SK-N-SH treated with all-trans-retinoic acid at 6 μM for 48 hours (cell line): Measurements from ENCODE around the gene RPS6KA2.

Experiments used
- ATAC-seq: fragments of 200-7000 bp; cut with Tn5 transposase; 3 replicates; pipeline ENCODE4 v1.9.1; 2020; ENCODE audit warnings: mild to moderate bottlenecking, moderate library complexity
- ARNTL ChIP-seq: fragments of 450-650 bp; formaldehyde crosslinking; IDR thresholded peaks from 2 replicates; pipeline ENCODE4 v1.5.0; 2020; ENCODE audit warnings: low read depth, mild to moderate bottlenecking, moderate library complexity, borderline replicate concordance
- CSDC2 ChIP-seq: fragments of 250-450 bp; sonication (Bioruptor Pico); IDR thresholded peaks from 2 replicates; pipeline ENCODE4 v1.5.0; 2020; ENCODE audit warnings: mild to moderate bottlenecking, moderate library complexity
- ESRRG ChIP-seq: fragments of 250-450 bp; sonication (Bioruptor Pico); IDR thresholded peaks from 2 replicates; pipeline ENCODE4 v1.6.1; 2021; ENCODE audit warnings: mild to moderate bottlenecking
- GLIS3 ChIP-seq: fragments of 250-450 bp; sonication (Bioruptor Pico); IDR thresholded peaks from 2 replicates; pipeline ENCODE4 v1.5.0; 2020; ENCODE audit warnings: mild to moderate bottlenecking, moderate library complexity
- ISL1 ChIP-seq: fragments of 250-450 bp; sonication (Bioruptor Pico); IDR thresholded peaks from 2 replicates; pipeline ENCODE4 v2.1.2; 2022; ENCODE audit warnings: mild to moderate bottlenecking, moderate library complexity
- OSR1 ChIP-seq: fragments of 250-450 bp; sonication (Bioruptor Pico); IDR thresholded peaks from 2 replicates; pipeline ENCODE4 v1.8.0; 2022; ENCODE audit warnings: moderate library complexity, mild to moderate bottlenecking, inconsistent platforms
- PPARA ChIP-seq: fragments of 250-450 bp; sonication (Bioruptor Pico); IDR thresholded peaks from 2 replicates; pipeline ENCODE4 v1.5.0; 2020; ENCODE audit warnings: mild to moderate bottlenecking, borderline replicate concordance
- RARB ChIP-seq: fragments of 250-450 bp; sonication (Bioruptor Pico); IDR thresholded peaks from 2 replicates; pipeline ENCODE4 v1.8.0; 2021; ENCODE audit warnings: mild to moderate bottlenecking, moderate library complexity
- SNAI2 ChIP-seq: fragments of 250-450 bp; sonication (Bioruptor Pico); IDR thresholded peaks from 2 replicates; pipeline ENCODE4 v1.5.0; 2020; ENCODE audit warnings: mild to moderate bottlenecking, moderate library complexity
- TCF4 ChIP-seq: fragments of 250-450 bp; sonication (Bioruptor Pico); IDR thresholded peaks from 2 replicates; pipeline ENCODE4 v1.8.0; 2021; ENCODE audit warnings: mild to moderate bottlenecking, moderate library complexity, borderline replicate concordance
- TOX ChIP-seq: fragments of 250-450 bp; sonication (Bioruptor Pico); IDR thresholded peaks from 2 replicates; pipeline ENCODE4 v1.8.0; 2021; ENCODE audit warnings: mild to moderate bottlenecking, moderate library complexity, borderline replicate concordance
- ZC3H10 ChIP-seq: fragments of 250-450 bp; sonication (Bioruptor Pico); IDR thresholded peaks from 2 replicates; pipeline ENCODE4 v1.5.1; 2021; ENCODE audit warnings: mild to moderate bottlenecking, moderate library complexity
- ZFP3 ChIP-seq: fragments of 250-450 bp; sonication (Bioruptor Pico); IDR thresholded peaks from 2 replicates; pipeline ENCODE4 v1.5.0; 2020; ENCODE audit warnings: mild to moderate bottlenecking, moderate library complexity
- ZFP30 ChIP-seq: fragments of 450-650 bp; formaldehyde crosslinking; IDR thresholded peaks from 2 replicates; pipeline ENCODE4 v1.5.0; 2022; ENCODE audit warnings: mild to moderate bottlenecking, moderate library complexity
- ZNF565 ChIP-seq: fragments of 450-650 bp; formaldehyde crosslinking; conservative IDR thresholded peaks from 2 replicates; pipeline ENCODE4 v1.5.0; 2020; ENCODE audit warnings: low read depth, mild to moderate bottlenecking, moderate library complexity
- ZNF70 ChIP-seq: fragments of 450-650 bp; formaldehyde crosslinking; IDR thresholded peaks from 2 replicates; pipeline ENCODE4 v1.5.0; 2020; ENCODE audit warnings: mild to moderate bottlenecking, moderate library complexity
- ZNF8 ChIP-seq: fragments of 450-650 bp; formaldehyde crosslinking; IDR thresholded peaks from 2 replicates; pipeline ENCODE4 v1.5.0; 2020; ENCODE audit warnings: mild to moderate bottlenecking, moderate library complexity
- TF ChIP-seq, protein P1 (sequence below): fragments of 250-450 bp; sonication (Bioruptor Pico); IDR thresholded peaks from 2 replicates; pipeline ENCODE4 v1.5.1; 2020; ENCODE audit warnings: low read depth, mild to moderate bottlenecking, moderate library complexity
- TF ChIP-seq, protein P2 (sequence below): fragments of 250-450 bp; sonication (Bioruptor Pico); IDR thresholded peaks from 2 replicates; pipeline ENCODE4 v1.5.0; 2020; ENCODE audit warnings: mild to moderate bottlenecking, moderate library complexity
- TF ChIP-seq, protein P3 (sequence below): fragments of 250-450 bp; sonication (Bioruptor Pico); IDR thresholded peaks from 2 replicates; pipeline ENCODE4 v1.8.0; 2020; ENCODE audit warnings: mild to moderate bottlenecking, moderate library complexity, borderline replicate concordance
- TF ChIP-seq, protein P4 (sequence below): fragments of 250-450 bp; sonication (Bioruptor Pico); IDR thresholded peaks from 2 replicates; pipeline ENCODE4 v1.8.0; 2021; ENCODE audit warnings: low read depth, mild to moderate bottlenecking, moderate library complexity, borderline replicate concordance

Gene RPS6KA2

DNA sequence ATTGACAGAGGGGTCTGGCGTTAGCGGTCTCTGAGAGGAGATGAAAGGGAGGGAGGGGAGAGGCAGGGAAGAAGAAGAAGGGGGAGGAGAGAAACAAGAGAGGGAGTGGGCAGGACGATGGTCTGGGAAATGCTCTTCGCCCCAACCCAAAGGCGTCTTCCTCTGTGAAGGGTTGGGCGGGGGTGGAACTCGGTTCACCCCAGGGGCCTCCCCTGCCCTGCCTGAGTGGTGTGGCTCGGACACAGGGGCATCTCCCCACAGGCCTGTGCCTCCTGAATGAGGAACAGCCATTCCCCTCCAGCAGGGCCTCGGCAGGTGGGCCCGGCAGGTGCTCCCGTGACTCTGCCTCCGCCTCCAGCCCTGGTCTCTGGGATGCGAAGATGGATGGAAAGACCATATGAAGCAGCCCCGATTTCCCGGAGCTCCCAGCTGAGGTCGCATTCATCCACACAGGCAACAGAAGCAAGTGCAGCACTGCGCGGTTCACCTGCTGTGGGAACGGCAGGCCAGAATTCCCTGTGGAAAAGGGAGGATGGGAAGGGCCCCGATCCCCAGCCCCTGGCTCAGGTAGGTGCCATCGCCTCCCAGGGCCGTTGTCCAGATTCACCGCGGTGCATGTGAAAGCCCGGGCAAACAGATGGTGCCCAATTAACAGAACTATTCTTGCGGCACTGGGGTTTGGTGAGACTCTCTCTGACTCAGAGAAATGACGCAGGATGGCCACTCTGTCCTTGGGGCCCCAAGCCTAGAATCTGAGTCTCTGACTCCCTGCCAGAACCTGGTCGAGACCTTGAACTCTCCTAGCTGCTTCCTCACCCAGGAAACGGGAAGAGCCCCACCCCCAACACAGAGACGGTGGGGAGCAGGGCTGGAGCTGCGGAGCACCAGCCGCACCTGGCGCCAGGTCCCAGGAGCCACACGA, 29.4 kb upstream of the RPS6KA2 start:
- TF ChIP-seq PPARA (CRISPR knock-in tag) (no peak), ESRRG (no peak), GLIS3 (CRISPR knock-in tag) (no peak), ZNF565 (no peak), RARB (CRISPR knock-in tag) (no peak), OSR1 (CRISPR knock-in tag) (no peak), ARNTL (CRISPR knock-in tag) (no peak), TOX (CRISPR knock-in tag) (no peak)
- TF ChIP-seq, protein P1, sequence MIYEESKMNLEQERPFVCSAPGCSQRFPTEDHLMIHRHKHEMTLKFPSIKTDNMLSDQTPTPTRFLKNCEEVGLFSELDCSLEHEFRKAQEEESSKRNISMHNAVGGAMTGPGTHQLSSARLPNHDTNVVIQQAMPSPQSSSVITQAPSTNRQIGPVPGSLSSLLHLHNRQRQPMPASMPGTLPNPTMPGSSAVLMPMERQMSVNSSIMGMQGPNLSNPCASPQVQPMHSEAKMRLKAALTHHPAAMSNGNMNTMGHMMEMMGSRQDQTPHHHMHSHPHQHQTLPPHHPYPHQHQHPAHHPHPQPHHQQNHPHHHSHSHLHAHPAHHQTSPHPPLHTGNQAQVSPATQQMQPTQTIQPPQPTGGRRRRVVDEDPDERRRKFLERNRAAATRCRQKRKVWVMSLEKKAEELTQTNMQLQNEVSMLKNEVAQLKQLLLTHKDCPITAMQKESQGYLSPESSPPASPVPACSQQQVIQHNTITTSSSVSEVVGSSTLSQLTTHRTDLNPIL (CRISPR knock-in tag) = no peak
- no peak for ATAC-seq

DNA sequence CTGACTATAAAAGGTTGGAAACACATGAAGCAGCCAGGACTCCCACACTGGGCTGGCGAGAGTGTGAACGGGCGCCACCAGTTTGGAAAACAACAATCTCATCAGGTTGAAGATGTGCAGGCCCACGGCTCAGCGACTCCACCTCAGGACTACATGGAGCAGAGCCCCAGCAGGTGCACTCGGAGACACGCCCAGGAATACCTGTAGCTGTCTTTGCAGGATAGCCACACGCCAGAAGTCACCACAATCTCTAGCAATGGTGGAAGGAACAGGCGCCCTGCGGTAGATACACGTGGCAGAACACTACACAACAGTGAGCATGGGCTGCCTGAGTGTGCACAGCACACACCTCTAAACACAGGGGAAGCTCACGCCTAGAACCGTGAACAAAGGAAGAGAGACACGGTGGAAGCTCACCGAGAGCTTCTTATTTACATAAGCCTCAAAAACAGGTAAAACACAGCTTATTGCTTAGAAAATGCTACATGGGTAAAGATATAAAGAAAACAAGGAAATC, 28.7 kb upstream of the RPS6KA2 start:
- TF ChIP-seq ZNF70 (CRISPR knock-in tag) (no peak), ISL1 (CRISPR knock-in tag) (no peak), ZNF565 (no peak), ZFP30 (CRISPR knock-in tag) (no peak), TCF4 (no peak), ZC3H10 (CRISPR knock-in tag) (no peak), GLIS3 (CRISPR knock-in tag) (no peak), OSR1 (CRISPR knock-in tag) (no peak), ARNTL (CRISPR knock-in tag) (no peak), RARB (CRISPR knock-in tag) (no peak), ZNF8 (CRISPR knock-in tag) (no peak), SNAI2 (CRISPR knock-in tag) (no peak), ZFP3 (CRISPR knock-in tag) (no peak)
- TF ChIP-seq, protein P2, sequence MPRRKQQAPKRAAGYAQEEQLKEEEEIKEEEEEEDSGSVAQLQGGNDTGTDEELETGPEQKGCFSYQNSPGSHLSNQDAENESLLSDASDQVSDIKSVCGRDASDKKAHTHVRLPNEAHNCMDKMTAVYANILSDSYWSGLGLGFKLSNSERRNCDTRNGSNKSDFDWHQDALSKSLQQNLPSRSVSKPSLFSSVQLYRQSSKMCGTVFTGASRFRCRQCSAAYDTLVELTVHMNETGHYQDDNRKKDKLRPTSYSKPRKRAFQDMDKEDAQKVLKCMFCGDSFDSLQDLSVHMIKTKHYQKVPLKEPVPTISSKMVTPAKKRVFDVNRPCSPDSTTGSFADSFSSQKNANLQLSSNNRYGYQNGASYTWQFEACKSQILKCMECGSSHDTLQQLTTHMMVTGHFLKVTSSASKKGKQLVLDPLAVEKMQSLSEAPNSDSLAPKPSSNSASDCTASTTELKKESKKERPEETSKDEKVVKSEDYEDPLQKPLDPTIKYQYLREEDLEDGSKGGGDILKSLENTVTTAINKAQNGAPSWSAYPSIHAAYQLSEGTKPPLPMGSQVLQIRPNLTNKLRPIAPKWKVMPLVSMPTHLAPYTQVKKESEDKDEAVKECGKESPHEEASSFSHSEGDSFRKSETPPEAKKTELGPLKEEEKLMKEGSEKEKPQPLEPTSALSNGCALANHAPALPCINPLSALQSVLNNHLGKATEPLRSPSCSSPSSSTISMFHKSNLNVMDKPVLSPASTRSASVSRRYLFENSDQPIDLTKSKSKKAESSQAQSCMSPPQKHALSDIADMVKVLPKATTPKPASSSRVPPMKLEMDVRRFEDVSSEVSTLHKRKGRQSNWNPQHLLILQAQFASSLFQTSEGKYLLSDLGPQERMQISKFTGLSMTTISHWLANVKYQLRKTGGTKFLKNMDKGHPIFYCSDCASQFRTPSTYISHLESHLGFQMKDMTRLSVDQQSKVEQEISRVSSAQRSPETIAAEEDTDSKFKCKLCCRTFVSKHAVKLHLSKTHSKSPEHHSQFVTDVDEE (CRISPR knock-in tag) = no peak
- TF ChIP-seq, protein P3, sequence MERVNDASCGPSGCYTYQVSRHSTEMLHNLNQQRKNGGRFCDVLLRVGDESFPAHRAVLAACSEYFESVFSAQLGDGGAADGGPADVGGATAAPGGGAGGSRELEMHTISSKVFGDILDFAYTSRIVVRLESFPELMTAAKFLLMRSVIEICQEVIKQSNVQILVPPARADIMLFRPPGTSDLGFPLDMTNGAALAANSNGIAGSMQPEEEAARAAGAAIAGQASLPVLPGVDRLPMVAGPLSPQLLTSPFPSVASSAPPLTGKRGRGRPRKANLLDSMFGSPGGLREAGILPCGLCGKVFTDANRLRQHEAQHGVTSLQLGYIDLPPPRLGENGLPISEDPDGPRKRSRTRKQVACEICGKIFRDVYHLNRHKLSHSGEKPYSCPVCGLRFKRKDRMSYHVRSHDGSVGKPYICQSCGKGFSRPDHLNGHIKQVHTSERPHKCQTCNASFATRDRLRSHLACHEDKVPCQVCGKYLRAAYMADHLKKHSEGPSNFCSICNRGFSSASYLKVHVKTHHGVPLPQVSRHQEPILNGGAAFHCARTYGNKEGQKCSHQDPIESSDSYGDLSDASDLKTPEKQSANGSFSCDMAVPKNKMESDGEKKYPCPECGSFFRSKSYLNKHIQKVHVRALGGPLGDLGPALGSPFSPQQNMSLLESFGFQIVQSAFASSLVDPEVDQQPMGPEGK (CRISPR knock-in tag) = no peak
- no peak for ATAC-seq

DNA sequence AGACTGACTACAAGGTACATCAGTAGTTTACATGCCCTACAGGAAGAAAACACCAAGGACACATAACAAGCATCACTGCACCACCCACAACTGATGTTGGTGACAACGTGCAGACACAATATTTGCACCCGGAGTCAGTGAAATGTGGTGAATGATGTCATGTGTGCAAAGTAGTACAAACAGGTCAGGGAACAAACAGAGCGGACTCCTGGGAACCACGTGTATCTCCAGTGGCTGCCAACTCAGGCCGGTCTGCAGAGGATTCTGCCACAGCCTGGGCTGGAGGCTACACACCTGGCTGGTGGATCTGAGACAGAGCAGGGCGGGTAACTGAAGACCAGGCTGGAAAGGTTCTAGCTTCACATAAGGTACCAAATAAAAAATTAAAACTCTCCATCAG, 28.2 kb upstream of the RPS6KA2 start:
- no peak for ATAC-seq
- TF ChIP-seq RARB (CRISPR knock-in tag) (no peak), ZFP30 (CRISPR knock-in tag) (no peak), ZNF8 (CRISPR knock-in tag) (no peak), ISL1 (CRISPR knock-in tag) (no peak), GLIS3 (CRISPR knock-in tag) (no peak)
- TF ChIP-seq, all 23 proteins: peak for 0

DNA sequence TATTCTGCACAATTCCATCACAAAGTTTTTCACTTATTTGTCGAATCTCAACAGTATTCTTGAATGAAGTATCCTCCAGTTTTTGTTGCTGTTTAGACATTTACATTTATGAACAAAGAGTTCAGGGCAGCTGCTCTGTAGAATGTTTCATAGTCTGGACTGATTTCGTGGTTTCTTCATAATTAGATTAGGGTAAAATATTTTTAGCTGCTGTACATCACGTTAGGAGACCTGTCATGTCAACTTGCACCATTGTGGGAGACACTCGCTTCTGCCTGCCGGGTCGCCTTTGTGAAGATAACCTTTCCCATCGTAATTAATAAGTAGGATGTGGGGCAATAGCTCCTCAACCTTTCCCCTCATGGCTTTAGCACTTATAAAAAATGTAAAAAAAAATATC, 27.5 kb upstream of the RPS6KA2 start:
- peak; percentile 72 for ATAC-seq
- TF ChIP-seq CSDC2 (CRISPR knock-in tag) (peak; percentile 81; the same call in 1 of the 2 replicates), PPARA (CRISPR knock-in tag) (no peak), ZFP30 (CRISPR knock-in tag) (no peak), SNAI2 (CRISPR knock-in tag) (peak; percentile 92), RARB (CRISPR knock-in tag) (no peak; the same call in 1 of the 2 replicates), ARNTL (CRISPR knock-in tag) (no peak), TOX (CRISPR knock-in tag) (no peak), ISL1 (CRISPR knock-in tag) (peak; percentile 93), ZNF565 (no peak), ESRRG (no peak)
- TF ChIP-seq, protein P1 (CRISPR knock-in tag) = 0 out of 2 replicates have a peak, but pooled peaks have one; percentile 7
- TF ChIP-seq, protein P4, sequence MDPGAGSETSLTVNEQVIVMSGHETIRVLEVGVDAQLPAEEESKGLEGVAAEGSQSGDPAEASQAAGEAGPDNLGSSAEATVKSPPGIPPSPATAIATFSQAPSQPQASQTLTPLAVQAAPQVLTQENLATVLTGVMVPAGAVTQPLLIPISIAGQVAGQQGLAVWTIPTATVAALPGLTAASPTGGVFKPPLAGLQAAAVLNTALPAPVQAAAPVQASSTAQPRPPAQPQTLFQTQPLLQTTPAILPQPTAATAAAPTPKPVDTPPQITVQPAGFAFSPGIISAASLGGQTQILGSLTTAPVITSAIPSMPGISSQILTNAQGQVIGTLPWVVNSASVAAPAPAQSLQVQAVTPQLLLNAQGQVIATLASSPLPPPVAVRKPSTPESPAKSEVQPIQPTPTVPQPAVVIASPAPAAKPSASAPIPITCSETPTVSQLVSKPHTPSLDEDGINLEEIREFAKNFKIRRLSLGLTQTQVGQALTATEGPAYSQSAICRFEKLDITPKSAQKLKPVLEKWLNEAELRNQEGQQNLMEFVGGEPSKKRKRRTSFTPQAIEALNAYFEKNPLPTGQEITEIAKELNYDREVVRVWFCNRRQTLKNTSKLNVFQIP (CRISPR knock-in tag) = peak; percentile 67; the same call in 1 of the 2 replicates
- TF ChIP-seq, protein P2 (CRISPR knock-in tag) = peak; percentile 75
